ENCODE results near the gene CCDC136.

The CCDC136 gene

DNA sequence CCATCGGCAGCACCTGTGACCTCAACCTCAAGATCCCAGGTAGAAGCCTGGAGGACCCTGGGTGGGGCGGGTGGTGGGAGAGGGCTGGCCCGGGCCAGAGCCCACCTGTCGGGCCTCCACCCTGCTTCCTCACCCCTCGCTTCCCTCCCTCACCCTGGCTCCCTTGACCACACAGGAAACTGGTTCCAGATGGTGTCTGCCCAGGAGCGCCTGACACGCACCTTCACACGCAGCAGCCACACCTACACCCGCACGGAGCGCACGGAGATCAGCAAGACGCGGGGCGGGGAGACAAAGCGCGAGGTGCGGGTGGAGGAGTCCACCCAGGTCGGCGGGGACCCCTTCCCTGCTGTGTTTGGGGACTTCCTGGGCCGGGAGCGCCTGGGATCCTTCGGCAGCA, 62.0 kb downstream of the CCDC136 start:
- Histone ChIP-seq H3K36me3 (ENCODE audit: insufficient read depth, low read length) (peaks cover 20% of the 10 kb centered on the region; the same call in 1 of the 2 replicates), H3K27ac (no peak overlapping the region), H3K9ac (ENCODE audit: insufficient read length) (no peak overlapping the region), H3K9me3 (ENCODE audit: low read depth, low read length) (no peaks in the 10 kb centered on the region), H3K4me3 (no peak overlapping the region)
- TF ChIP-seq EZH2 (IDR thresholded peaks at IDR 0.05) (no peak), FOXP2 (optimal IDR thresholded peaks at IDR 0.05; ENCODE audit: control extremely low read depth, extremely low read length, insufficient read depth) (no peak), POLR2AphosphoS5 (IDR thresholded peaks at IDR 0.05; ENCODE audit: borderline replicate concordance, low read depth, low read length) (no peak)
- no peak for DNase-seq (ENCODE audit: low read depth, low spot score)

- no peak overlapping the region for H3K4me3 ChIP-seq
- no peaks in the 10 kb centered on the region for H3K9me3 ChIP-seq (ENCODE audit: low read depth, low read length)
- H3K36me3 ChIP-seq (ENCODE audit: insufficient read depth, low read length) = peaks cover 20% of the 10 kb centered on the region; the same call in 1 of the 2 replicates
- H3K27ac ChIP-seq = no peak overlapping the region
- no peak for DNase-seq (ENCODE audit: low read depth, low spot score)
- no peak overlapping the region for H3K9ac ChIP-seq (ENCODE audit: insufficient read length)
- TF ChIP-seq FOXP2 (optimal IDR thresholded peaks at IDR 0.05; ENCODE audit: control extremely low read depth, extremely low read length, insufficient read depth) (no peak), EZH2 (IDR thresholded peaks at IDR 0.05) (no peak), POLR2AphosphoS5 (IDR thresholded peaks at IDR 0.05; ENCODE audit: borderline replicate concordance, low read depth, low read length) (no peak)
These were observed 62.6 kb downstream of the CCDC136 start for GRCh38 chr7:128854396-128854795.

DNA sequence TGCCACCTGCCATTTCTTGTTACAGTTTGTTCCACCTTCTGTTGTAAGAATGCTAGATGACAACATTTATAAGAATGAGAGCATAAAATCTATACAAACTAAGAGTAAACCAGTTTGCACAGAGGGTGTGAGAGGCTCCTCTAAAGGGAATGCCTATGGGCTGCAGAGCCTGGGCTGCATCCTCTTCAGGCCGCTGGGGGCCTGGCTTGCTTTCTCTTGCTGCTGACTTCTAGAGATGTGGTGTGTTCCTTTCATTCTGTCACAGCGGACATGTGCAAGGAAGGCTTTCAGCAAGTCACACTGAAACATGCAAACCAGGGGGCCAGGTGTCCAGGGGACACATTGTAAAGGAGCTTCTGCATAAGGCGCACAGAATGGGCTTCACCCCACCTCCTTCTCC, 63.8 kb downstream of the CCDC136 start:
- no peak for DNase-seq (ENCODE audit: low read depth, low spot score)
- no peak overlapping the region for H3K9ac ChIP-seq (ENCODE audit: insufficient read length)
- H3K4me3 ChIP-seq = no peak overlapping the region
- no peak for TF ChIP-seq EZH2 (IDR thresholded peaks at IDR 0.05)
- no peak for TF ChIP-seq FOXP2 (optimal IDR thresholded peaks at IDR 0.05; ENCODE audit: control extremely low read depth, extremely low read length, insufficient read depth)
- no peak for TF ChIP-seq POLR2AphosphoS5 (IDR thresholded peaks at IDR 0.05; ENCODE audit: borderline replicate concordance, low read depth, low read length)
- no peak overlapping the region for H3K27ac ChIP-seq
- no peaks in the 10 kb centered on the region for H3K9me3 ChIP-seq (ENCODE audit: low read depth, low read length)
- H3K36me3 ChIP-seq (ENCODE audit: insufficient read depth, low read length) = peaks cover 20% of the 10 kb centered on the region; the same call in 1 of the 2 replicates

DNA sequence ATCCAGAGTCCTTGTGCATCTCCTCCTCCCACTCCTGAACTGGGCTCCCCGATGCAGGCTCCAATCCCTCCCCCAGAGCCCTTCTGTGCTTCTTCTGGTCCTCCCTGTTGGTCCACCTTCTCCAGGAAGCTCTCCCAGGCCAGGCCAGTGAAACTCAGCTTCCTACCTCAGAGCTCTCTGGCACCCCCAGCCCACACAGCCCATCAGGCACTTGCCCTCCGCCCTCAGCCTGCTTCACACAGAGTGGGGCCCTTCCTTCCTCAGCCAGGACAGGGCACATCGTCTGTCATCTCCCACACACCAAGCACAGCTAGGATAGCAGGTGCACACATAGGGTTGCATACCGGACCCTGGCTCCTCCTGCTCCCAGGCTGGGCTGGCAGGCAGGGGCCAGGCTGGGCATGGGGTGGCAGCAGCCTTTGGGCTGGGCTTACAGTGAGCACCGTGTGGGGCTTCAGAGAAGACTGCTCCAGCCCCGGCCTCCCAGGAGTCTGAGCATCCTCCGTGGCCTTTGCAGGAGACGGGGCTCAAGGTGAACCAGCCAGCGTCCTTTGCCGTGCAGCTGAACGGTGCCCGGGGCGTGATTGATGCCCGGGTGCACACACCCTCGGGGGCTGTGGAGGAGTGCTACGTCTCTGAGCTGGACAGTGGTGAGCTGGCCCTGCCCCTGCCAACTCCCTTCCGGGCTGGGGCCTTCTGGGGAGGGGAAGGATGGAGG, 64.4 kb downstream of the CCDC136 start:
- no peak for DNase-seq (ENCODE audit: low read depth, low spot score)
- peaks cover 18% of the 10 kb centered on the region; the same call in 1 of the 2 replicates for H3K36me3 ChIP-seq (ENCODE audit: insufficient read depth, low read length)

GRCh38 chr7:128858380-128859231, 66.8 kb downstream of the CCDC136 start:
- no peak overlapping the region for H3K9ac ChIP-seq (ENCODE audit: insufficient read length)
- no peak for DNase-seq (ENCODE audit: low read depth, low spot score)
- TF ChIP-seq POLR2AphosphoS5 (IDR thresholded peaks at IDR 0.05; ENCODE audit: borderline replicate concordance, low read depth, low read length) (no peak), FOXP2 (optimal IDR thresholded peaks at IDR 0.05; ENCODE audit: control extremely low read depth, extremely low read length, insufficient read depth) (no peak), EZH2 (IDR thresholded peaks at IDR 0.05) (no peak)
- H3K36me3 ChIP-seq (ENCODE audit: insufficient read depth, low read length) = peaks cover 4% of the 10 kb centered on the region; the same call in 1 of the 2 replicates
- H3K4me3 ChIP-seq = no peak overlapping the region
- no peaks in the 10 kb centered on the region for H3K9me3 ChIP-seq (ENCODE audit: low read depth, low read length)
- H3K27ac ChIP-seq = no peak overlapping the region

More for the DNA sequence above, 64.4 kb downstream of the CCDC136 start:
- Histone ChIP-seq H3K4me3 (no peak overlapping the region), H3K27ac (no peak overlapping the region), H3K9ac (ENCODE audit: insufficient read length) (no peak overlapping the region), H3K9me3 (ENCODE audit: low read depth, low read length) (no peaks in the 10 kb centered on the region)
- TF ChIP-seq EZH2 (IDR thresholded peaks at IDR 0.05) (no peak), POLR2AphosphoS5 (IDR thresholded peaks at IDR 0.05; ENCODE audit: borderline replicate concordance, low read depth, low read length) (no peak), FOXP2 (optimal IDR thresholded peaks at IDR 0.05; ENCODE audit: control extremely low read depth, extremely low read length, insufficient read depth) (no peak)

DNA sequence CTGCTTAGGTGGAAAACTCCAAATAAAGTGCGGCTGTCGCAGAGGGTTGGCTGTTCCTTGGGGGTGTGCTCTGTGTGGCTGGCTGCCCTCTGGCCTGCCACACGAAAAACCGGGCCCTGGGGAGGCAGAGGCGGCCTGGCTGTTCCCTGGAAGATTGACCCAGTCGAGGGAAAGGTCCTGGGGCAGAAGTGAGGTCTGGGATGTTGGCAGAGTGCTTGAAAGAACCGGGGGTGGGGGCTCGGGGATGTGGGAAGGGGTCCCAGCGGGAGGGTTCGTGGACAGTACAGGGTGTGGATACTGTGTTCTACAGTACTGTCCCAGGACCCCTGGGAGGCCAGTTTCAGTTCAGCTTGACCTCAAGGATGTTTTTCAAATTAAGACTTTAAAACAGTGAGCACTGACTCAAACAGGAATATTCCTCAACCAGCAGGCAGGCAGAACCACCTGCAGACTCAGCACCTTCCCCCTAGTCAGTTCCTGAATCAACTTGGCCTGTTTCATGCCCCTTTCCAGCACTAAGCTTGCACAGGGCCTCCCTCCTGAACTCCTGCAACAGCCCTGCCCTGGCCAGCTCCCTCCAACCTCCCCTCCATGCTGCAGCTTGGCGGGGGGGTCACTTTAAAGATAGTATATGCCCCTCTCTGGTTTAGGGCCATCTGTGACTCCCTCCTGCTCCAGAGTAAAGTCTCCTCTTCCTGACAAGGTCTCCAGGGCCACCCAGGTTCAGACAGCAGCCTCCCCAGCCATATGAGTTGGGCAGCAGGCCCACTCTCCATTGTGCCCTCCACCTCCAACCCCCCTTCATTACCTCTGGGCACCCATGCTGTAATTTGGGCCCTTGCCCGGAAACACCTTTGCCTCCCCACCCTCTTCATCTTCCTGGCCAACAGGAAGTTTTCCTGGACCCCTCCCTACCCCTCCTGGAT, 67.7 kb downstream of the CCDC136 start:
- no peak overlapping the region for H3K9ac ChIP-seq (ENCODE audit: insufficient read length)
- no peak overlapping the region for H3K27ac ChIP-seq
- no peak for DNase-seq (ENCODE audit: low read depth, low spot score)
- no peaks in the 10 kb centered on the region for H3K9me3 ChIP-seq (ENCODE audit: low read depth, low read length)
- H3K4me3 ChIP-seq = no peak overlapping the region
- TF ChIP-seq POLR2AphosphoS5 (IDR thresholded peaks at IDR 0.05; ENCODE audit: borderline replicate concordance, low read depth, low read length) (no peak), EZH2 (IDR thresholded peaks at IDR 0.05) (no peak), FOXP2 (optimal IDR thresholded peaks at IDR 0.05; ENCODE audit: control extremely low read depth, extremely low read length, insufficient read depth) (no peak)
- H3K36me3 ChIP-seq (ENCODE audit: insufficient read depth, low read length) = peaks cover 4% of the 10 kb centered on the region; the same call in 1 of the 2 replicates

DNA sequence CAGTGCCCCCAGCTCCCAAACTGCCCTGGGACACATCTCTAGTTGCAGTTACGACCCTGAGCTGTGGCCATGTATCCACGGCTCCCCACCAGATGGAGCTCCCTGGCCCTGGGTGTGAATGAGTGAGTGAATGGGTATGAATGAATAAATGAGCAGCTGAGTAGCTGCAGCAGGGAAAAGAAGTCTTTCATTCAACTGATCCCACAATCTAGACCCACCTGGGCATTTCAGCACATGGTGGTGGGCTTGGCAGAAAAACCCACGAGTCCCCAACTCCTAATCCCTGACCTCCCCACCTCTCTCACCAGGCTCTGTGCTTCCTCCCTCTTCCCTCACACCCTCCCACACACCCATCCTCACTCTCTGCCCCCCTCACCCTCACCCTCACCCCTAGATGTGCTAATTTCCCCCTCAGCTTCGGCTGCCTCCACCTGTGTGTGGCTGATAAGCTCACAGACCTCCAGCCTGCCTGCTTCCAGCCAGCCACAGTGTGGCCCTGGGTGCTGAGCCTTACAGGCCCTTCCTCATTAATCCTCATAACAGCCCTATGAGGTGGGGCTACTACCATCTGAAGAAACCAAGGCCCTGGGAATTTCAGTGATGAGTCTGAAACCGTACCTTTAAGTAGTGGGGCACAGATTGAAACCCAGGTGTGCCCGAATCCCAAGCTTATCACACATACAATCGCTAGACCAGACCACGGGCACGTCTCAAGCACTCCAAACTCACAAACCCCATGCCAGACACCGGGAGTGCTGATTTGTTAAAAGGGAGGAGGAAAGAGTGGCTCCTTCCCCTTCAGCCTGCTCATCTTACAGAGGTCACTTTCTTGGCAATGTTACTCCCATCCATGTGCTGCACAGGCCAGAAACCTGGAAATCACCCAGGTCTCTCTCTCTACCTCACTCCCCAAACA, 68.6 kb downstream of the CCDC136 start:
- no peaks in the 10 kb centered on the region for H3K9me3 ChIP-seq (ENCODE audit: low read depth, low read length)
- H3K36me3 ChIP-seq (ENCODE audit: insufficient read depth, low read length) = peaks cover 4% of the 10 kb centered on the region; the same call in 1 of the 2 replicates
- no peak for DNase-seq (ENCODE audit: low read depth, low spot score)
- no peak for TF ChIP-seq POLR2AphosphoS5 (IDR thresholded peaks at IDR 0.05; ENCODE audit: borderline replicate concordance, low read depth, low read length)
- no peak for TF ChIP-seq FOXP2 (optimal IDR thresholded peaks at IDR 0.05; ENCODE audit: control extremely low read depth, extremely low read length, insufficient read depth)
- no peak for TF ChIP-seq EZH2 (IDR thresholded peaks at IDR 0.05)
- H3K4me3 ChIP-seq = no peak overlapping the region
- no peak overlapping the region for H3K9ac ChIP-seq (ENCODE audit: insufficient read length)
- no peak overlapping the region for H3K27ac ChIP-seq

Measured in SK-N-MC (cell line).